HFF-Myc (cell line): ENCODE measurements around the gene F2RL3.

Source experiments
- DNase-seq: peaks from one replicate; pipeline ENCODE4 v3.0.0-alpha.2; 2011; ENCODE audit warnings: low read depth; ENCODE audit errors: extremely low read depth
- H3K4me3 ChIP-seq: replicated peaks from 2 replicates; pipeline ENCODE4 v1.5.1; 2011; ENCODE audit warnings: low read depth, mild to moderate bottlenecking, control low read depth, low read length
- TF ChIP-seq, protein P1 (sequence below): IDR thresholded peaks from 2 replicates; pipeline ENCODE4 v1.5.1; 2012; ENCODE audit warnings: mild to moderate bottlenecking, low read depth, low read length, control low read depth; ENCODE audit errors: missing control alignments

F2RL3 gene

DNA sequence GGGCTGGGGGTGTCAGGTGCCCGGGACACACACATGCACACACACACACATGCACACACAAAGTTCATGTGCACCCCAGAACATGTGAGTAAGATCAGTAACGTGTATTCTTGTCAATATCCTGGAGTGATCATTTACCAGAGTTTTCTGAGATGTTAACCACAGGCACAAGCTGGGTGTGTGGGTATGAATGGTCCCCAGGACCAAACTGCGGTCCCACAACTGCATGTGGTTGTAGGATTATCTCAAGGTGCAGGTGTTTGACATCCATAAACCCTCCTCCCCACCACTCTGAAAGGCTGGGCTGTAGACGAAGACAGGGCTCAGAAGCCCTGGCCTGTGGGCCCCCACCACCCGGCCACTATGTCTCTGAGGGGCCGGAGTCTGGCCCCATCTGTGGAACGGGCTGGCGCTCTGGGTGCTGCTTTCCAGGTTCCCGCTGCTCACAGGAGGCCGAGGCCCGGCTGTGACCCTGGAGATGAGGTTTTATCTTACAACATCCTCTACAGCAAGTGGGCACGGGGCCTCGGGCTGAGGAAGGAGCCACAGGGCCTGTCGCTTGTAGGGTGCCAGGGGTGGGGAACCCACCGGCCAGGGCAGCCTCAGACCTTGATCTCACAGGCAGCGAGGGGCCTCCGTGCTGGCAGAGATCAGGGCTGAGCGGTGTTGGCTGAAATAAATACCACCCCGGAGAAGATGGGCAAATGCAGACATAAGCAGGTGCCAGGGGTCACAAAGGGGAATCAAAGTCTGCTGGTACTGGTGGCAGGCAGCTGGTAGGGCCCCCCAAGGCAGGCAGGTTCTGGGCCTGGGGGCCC, 4.3 kb downstream of the F2RL3 start:
- no peak overlapping the region for H3K4me3 ChIP-seq
- TF ChIP-seq, protein P1, sequence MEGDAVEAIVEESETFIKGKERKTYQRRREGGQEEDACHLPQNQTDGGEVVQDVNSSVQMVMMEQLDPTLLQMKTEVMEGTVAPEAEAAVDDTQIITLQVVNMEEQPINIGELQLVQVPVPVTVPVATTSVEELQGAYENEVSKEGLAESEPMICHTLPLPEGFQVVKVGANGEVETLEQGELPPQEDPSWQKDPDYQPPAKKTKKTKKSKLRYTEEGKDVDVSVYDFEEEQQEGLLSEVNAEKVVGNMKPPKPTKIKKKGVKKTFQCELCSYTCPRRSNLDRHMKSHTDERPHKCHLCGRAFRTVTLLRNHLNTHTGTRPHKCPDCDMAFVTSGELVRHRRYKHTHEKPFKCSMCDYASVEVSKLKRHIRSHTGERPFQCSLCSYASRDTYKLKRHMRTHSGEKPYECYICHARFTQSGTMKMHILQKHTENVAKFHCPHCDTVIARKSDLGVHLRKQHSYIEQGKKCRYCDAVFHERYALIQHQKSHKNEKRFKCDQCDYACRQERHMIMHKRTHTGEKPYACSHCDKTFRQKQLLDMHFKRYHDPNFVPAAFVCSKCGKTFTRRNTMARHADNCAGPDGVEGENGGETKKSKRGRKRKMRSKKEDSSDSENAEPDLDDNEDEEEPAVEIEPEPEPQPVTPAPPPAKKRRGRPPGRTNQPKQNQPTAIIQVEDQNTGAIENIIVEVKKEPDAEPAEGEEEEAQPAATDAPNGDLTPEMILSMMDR, result no peak
- no peak for DNase-seq

GRCh38 chr19:16893686-16893989, 4.8 kb downstream of the F2RL3 start:
- TF ChIP-seq, protein P1, result no peak
- no peak for DNase-seq
- no peak overlapping the region for H3K4me3 ChIP-seq

GRCh38 chr19:16894080-16894479, 5.3 kb downstream of the F2RL3 start:
- TF ChIP-seq, protein P1, result no peak
- no peak for DNase-seq
- H3K4me3 ChIP-seq, result no peak overlapping the region

- TF ChIP-seq, protein P1, result no peak
- DNase-seq, result no peak
- no peak overlapping the region for H3K4me3 ChIP-seq
Observed at GRCh38 chr19:16895467-16896145, 6.8 kb downstream of the F2RL3 start.

DNA sequence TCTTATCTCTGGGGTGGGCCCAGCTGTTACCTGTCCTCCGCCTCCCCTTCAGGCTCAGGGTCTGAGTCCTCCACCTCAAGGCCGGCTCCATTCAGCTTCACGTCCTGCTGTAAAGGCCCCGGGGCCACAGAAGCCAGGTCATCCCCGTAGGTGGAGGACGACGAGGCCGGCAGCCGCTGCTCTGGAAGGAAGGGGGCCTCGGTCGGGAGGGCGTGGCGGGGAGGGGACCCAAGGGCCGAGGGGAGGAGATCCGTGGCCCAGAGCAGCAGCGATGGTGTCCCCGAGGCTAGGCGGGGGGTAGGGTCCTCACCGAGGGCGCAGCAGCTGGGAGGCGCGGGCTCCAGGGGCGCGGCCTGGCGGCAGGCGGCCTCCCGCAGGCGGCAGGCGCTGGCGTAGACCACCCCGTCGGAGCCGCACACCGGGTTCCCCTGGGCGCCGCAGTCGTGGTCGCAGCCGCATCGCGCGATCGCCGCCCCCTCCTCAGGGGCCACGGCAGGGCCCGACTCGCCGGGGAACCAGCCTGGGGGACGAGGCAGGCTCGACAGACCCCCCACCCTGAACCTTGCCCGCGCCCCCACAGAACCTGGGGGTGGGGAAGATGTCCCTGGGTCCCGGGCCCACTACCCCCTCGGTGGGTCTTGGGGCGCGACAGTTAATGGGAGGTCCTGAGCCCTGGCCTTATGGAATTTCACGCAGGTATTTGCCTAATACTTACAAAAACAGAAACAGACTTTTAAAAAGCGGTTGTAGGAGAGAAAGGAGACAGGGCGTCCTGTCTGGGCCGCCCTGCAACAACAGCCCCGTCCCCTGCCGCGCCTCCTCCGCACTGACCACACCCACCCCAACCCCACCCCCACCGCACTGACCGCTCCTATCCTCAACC, 7.6 kb downstream of the F2RL3 start:
- H3K4me3 ChIP-seq, result peak overlapping the region; percentile 32
- TF ChIP-seq, protein P1, result no peak
- no peak for DNase-seq

DNA sequence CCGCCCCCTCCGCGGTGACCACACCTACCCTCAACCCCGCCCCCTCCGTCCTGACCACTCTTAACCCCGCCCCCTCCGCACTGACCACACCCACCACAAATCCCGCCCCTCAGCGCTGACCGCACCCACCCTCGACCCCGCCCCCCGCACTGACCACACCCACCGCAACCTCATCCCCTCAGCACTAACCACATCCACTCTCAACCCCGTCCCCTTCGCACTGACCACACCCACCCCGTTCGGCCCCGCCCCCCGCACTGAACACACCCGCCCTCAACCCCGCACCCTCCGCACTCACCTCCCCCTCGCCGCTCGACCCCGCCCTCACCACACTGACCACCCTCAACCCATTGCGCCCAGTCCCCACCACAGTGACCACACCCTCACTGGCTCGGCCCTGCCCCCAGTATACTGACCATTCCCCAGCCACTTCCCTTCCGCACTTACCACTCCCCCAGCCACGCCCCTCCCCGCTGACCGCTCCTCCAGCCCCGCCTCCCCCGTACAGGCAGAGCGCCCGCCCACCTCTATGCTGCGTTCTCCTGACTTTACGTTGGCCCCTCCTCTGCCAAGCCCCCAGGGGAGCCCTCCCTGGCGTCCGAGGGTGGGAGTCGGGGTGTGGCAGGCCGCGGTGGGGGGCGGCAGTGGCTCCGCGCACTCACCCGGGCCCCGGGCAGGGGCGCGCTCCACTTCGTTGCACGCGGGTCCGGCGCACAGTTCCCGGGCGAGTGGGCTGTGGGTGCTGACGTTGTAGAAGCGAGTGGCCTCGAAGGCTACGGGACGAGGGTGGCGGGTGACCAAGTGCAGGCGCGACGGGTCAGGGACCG, 8.4 kb downstream of the F2RL3 start:
- DNase-seq, result peak; percentile 59
- peak overlapping the region; percentile 41 for H3K4me3 ChIP-seq
- TF ChIP-seq, protein P1, result no peak
